Measurements from ENCODE around the gene SLK.

DNA sequence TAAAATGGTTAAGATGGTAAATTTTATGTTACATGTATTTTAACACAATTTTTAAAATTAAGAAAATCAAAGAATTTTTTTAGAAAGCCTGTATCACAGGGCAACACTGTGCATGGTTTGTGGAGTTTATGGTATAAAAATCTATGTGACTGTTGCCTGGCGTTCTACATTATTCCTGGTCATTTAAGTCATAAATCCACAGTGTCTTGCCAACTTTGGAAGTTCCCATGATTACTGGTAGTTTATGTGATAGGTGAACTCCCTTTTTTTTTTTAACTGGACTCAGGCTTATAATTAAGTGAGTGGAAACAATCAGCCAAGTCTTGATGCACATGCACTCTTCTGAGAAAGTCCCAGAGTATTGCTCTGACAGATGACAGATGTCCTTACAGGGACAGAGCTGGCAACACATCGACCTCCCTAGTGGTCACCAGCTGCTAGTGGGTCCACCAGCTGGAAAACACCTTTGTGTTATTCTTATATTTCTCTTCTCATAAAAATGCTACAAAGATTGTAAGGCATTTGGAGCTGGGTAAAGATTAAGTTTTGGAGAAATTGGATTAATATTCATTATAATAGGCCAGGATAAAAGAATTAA lies 40.1 kb upstream of the SLK start:
- TF ChIP-seq, protein P1, sequence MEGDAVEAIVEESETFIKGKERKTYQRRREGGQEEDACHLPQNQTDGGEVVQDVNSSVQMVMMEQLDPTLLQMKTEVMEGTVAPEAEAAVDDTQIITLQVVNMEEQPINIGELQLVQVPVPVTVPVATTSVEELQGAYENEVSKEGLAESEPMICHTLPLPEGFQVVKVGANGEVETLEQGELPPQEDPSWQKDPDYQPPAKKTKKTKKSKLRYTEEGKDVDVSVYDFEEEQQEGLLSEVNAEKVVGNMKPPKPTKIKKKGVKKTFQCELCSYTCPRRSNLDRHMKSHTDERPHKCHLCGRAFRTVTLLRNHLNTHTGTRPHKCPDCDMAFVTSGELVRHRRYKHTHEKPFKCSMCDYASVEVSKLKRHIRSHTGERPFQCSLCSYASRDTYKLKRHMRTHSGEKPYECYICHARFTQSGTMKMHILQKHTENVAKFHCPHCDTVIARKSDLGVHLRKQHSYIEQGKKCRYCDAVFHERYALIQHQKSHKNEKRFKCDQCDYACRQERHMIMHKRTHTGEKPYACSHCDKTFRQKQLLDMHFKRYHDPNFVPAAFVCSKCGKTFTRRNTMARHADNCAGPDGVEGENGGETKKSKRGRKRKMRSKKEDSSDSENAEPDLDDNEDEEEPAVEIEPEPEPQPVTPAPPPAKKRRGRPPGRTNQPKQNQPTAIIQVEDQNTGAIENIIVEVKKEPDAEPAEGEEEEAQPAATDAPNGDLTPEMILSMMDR (IDR thresholded peaks at IDR 0.05): no peak
- TF ChIP-seq POLR2A (IDR thresholded peaks at IDR 0.05) (no peak), EP300 (IDR thresholded peaks at IDR 0.05) (no peak), POLR2AphosphoS5 (IDR thresholded peaks at IDR 0.05) (no peak)

All from upper lobe of left lung (tissue), 4 donors.